Muscle of arm (tissue), 14 donors: ENCODE measurements around the gene SNX11. TPM values are rescaled to one million over a fixed set of nuclear protein-coding genes. Genes with fewer than 3 reads are reported as not detected.
A peak's percentile ranks its signal among the peaks of the same experiment; 100 is the strongest.
"Not testable (repeated sequence)": the region's sequence is repeated elsewhere in the genome, so short reads cannot be mapped to it uniquely, and the experiment has no call there.

ENCODE experiments used
- DNase-seq: peaks from one replicate; pipeline ENCODE4 v3.0.0-alpha.2; 2013
- long read RNA-seq, 11 donors: transcript quantifications; one replicate each; lab custom pipeline, GENCODE V29; 2026
- polyA plus RNA-seq, 12 donors: library from polyadenylated mRNA; unstranded; fragments of 120-200 nt; gene quantifications; one replicate each; pipeline ENCODE4 v1.2.1, GENCODE V29; 2013; ENCODE audit not compliant: insufficient read length in 12 of 12

SNX11 gene
- polyA plus RNA-seq = 10 to 100 TPM in 7 of 12 donors, 1 to 10 TPM in 4, not detected in 1; 7.7 to 14.4 (median 10.2) TPM
- long read RNA-seq, donor 1, partial matches to known transcripts = 0 of 3 reads
- long read RNA-seq, donor 1, other reads (novel, unspliced or antisense) = 0 of 3 reads
- long read RNA-seq, donor 2, partial matches to known transcripts = 0 of 2 reads
- long read RNA-seq, donor 2, other reads (novel, unspliced or antisense) = 0 of 2 reads
- long read RNA-seq, donor 3, partial matches to known transcripts = 0 of 1 reads
- long read RNA-seq, donor 3, other reads (novel, unspliced or antisense) = 0 of 1 reads
- long read RNA-seq, donor 4, partial matches to known transcripts = 0 of 1 reads
- long read RNA-seq, donor 4, other reads (novel, unspliced or antisense) = 0 of 1 reads
- long read RNA-seq, donor 5, partial matches to known transcripts = 0 of 3 reads
- long read RNA-seq, donor 5, other reads (novel, unspliced or antisense) = 0 of 3 reads
- long read RNA-seq, donor 6, partial matches to known transcripts = 0 of 2 reads
- long read RNA-seq, donor 6, other reads (novel, unspliced or antisense) = 0 of 2 reads
- long read RNA-seq, donor 7, partial matches to known transcripts = 0 of 1 reads
- long read RNA-seq, donor 7, other reads (novel, unspliced or antisense) = 0 of 1 reads
- long read RNA-seq, donor 8, partial matches to known transcripts = 0 of 2 reads
- long read RNA-seq, donor 8, other reads (novel, unspliced or antisense) = 0 of 2 reads
- long read RNA-seq, donor 9, partial matches to known transcripts = 0 of 2 reads
- long read RNA-seq, donor 9, other reads (novel, unspliced or antisense) = 0 of 2 reads
- long read RNA-seq, donor 10, partial matches to known transcripts = 0 of 1 reads
- long read RNA-seq, donor 10, other reads (novel, unspliced or antisense) = 0 of 1 reads
- long read RNA-seq, donor 11, partial matches to known transcripts = 0 of 3 reads
- long read RNA-seq, donor 11, other reads (novel, unspliced or antisense) = 0 of 3 reads

- peak; percentile 88 for DNase-seq
Observed at GRCh38 chr17:48107137-48108055, at the start of gene SNX11. Gene SNX11, plus strand, starts transcription at chr17:48107766. Its CDS starts 4,278 bp downstream, at chr17:48112044.

- DNase-seq = no peak
Observed at GRCh38 chr17:48058393-48059124, 49.0 kb upstream of the SNX11 start.

GRCh38 chr17:48059125-48059668 lies 48.4 kb upstream of the SNX11 start:
- no peak for DNase-seq

- DNase-seq = no peak
Observed at GRCh38 chr17:48060249-48060648, 47.3 kb upstream of the SNX11 start.

- no peak for DNase-seq
Observed at GRCh38 chr17:48062273-48062672, 45.3 kb upstream of the SNX11 start.

- DNase-seq = no peak
Observed at GRCh38 chr17:48064638-48065037, 42.9 kb upstream of the SNX11 start.

GRCh38 chr17:48066192-48066591 lies 41.4 kb upstream of the SNX11 start:
- no peak for DNase-seq

- no peak for DNase-seq
Observed at GRCh38 chr17:48066656-48067055, 40.9 kb upstream of the SNX11 start.

GRCh38 chr17:48067245-48067644 lies 40.3 kb upstream of the SNX11 start:
- no peak for DNase-seq

GRCh38 chr17:48067808-48068207 lies 39.8 kb upstream of the SNX11 start:
- DNase-seq = not testable (repeated sequence)

GRCh38 chr17:48068491-48068961 lies 39.0 kb upstream of the SNX11 start:
- DNase-seq = no peak

- DNase-seq = no peak
Observed at GRCh38 chr17:48070195-48070594, 37.4 kb upstream of the SNX11 start.

- no peak for DNase-seq
Observed at GRCh38 chr17:48071654-48072053, 35.9 kb upstream of the SNX11 start.

- DNase-seq = not testable (repeated sequence)
Observed at GRCh38 chr17:48072811-48073210, 34.8 kb upstream of the SNX11 start.

GRCh38 chr17:48073566-48074094 lies 33.9 kb upstream of the SNX11 start:
- DNase-seq = not testable (repeated sequence)

GRCh38 chr17:48074322-48075081 lies 33.1 kb upstream of the SNX11 start:
- DNase-seq = peak; percentile 87

- DNase-seq = not testable (repeated sequence)
Observed at GRCh38 chr17:48077152-48077551, 30.4 kb upstream of the SNX11 start.

- no peak for DNase-seq
Observed at GRCh38 chr17:48081858-48082257, 25.7 kb upstream of the SNX11 start.

- DNase-seq = no peak
Observed at GRCh38 chr17:48084932-48085331, 22.6 kb upstream of the SNX11 start.
